GM19455 (cell line): ENCODE data around the gene ALPK1.
"Not testable (repeated sequence)": the region's sequence is repeated elsewhere in the genome, so short reads cannot be mapped to it uniquely, and the experiment has no call there.

Experiments used
- ATAC-seq: cut with Tn5 transposase; IDR thresholded peaks from one replicate; pipeline ENCODE4 v1.9.1; 2021; ENCODE audit not compliant: unreplicated experiment

The ALPK1 gene

GRCh38 chr4:112377594-112378242, 80.5 kb downstream of the ALPK1 start:
- ATAC-seq = no peak

GRCh38 chr4:112378243-112378620, 81.1 kb downstream of the ALPK1 start:
- ATAC-seq = no peak

GRCh38 chr4:112378858-112379257, 81.7 kb downstream of the ALPK1 start:
- no peak for ATAC-seq

GRCh38 chr4:112379306-112379705, 82.1 kb downstream of the ALPK1 start:
- no peak for ATAC-seq

GRCh38 chr4:112381996-112382692, 85.0 kb downstream of the ALPK1 start:
- ATAC-seq = no peak

GRCh38 chr4:112386071-112386470, 88.9 kb downstream of the ALPK1 start:
- no peak for ATAC-seq

- ATAC-seq = no peak
Measured at GRCh38 chr4:112402098-112402497, 104.9 kb downstream of the ALPK1 start.

DNA sequence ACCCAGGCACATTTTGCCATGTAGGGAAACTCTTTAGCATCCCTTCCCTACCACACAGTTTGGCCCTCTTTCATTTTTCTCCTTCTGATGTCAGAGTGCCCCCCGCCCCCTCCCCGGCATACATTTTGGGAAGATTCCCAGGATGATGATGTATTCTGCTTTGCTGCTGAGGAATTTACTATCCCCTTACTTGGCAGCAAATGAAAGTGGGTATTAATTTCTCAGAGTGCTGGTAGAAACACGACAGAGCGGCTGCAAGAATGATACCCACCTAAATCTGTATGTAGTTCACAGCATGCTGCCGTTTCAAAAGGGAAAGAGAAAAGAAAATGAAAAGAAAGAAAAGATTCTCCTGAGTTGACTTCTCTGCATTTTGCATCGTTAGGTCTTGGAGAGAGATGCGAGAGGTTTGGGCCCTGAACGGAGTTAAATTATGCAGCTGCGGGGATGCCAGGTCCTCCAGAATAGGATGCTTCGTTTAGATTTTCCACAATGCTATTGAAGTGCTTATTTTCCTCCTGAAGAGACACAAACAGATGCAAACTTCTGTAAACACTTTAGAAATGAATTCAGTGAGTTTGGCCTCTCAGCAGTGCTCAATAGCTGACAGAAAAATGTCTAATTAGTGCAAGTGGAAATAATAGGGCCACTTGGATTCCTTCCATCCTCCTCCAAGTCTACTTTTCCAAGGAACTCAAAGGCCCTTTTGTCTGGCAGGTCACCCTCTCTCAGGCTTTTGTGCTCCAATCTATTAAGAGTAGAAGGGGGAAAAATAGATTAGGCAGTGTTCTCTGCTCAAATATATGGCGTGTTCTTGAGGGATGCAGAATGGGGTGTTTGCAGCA, 106.2 kb downstream of the ALPK1 start:
- no peak for ATAC-seq

- no peak for ATAC-seq
Measured at GRCh38 chr4:112410364-112410763, 113.2 kb downstream of the ALPK1 start.

DNA sequence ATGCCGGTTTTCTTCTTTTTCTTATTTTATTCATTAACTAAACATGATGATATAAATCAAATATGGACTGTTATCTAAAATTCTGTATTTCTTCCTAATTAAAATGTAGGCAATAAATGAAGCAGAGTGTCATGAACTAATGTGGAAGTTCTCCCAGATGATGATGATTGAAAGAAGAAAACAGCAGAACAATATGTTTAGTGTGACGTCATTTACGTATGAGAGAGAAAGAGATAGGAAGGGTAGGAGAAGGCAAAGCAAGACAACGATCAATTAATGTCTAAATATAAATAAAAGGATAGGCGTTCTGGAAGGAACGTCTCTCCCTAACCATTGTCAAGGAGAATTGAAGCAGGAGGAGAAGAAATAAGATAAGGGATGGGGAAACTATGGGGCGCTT, 113.6 kb downstream of the ALPK1 start:
- ATAC-seq = no peak

- no peak for ATAC-seq
Measured at GRCh38 chr4:112411781-112412550, 114.8 kb downstream of the ALPK1 start.

DNA sequence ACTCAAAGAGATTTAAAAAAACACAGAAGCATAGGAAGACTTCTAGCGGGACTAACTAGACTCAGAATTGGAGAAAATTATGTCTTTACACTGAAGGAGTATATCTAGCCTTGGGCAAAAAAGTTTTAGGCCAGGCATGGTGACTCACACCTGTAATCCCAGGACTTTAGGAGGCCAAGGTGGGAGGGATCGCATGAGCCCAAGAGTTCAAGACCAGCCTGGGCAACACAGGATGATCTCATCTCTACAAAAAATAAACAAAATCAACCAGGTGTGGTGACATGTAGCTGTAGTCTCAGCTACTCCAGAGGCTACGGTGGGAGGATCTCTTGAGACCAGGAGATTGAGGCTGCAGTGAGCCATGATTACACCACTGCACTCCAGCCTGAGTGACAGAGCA, 119.3 kb downstream of the ALPK1 start:
- no peak for ATAC-seq

DNA sequence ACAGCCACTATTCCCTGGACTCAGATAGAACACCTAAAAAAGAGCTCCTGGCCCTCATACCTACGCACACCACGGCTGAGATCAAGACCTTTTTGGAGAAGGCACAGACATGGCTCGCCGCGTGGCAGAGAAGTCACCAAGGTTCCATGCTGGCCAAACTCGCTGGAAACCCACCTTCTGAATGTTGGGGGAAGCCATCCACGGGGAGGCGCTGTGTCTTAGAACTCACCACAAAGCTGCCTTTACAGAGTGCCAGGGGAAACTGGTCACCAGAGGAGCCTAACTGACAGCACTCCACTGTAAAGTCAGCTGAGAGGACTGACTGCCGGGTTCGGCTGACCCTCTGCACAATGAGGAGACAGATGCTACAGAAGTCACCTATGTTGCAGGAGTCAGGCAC, 120.9 kb downstream of the ALPK1 start:
- ATAC-seq = no peak

DNA sequence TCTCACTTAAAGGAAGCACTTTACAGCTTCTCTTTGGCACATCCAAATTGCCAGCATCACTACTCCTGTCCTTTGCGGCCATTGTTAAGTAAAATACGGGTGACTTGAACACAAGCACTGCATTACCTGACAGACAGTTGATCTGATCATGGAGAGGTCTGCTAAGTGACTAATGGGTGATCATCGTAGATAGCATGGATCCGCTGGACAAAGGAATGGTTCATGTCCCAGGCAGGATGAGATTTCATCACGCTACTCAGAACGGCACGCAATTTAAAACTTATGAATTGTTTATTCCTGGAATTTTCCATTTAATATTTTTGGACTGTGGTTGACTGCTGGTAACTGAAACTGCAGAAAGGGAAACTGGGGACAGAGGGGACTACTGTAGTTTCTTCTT, 124.7 kb downstream of the ALPK1 start:
- no peak for ATAC-seq

- ATAC-seq = no peak
Measured at GRCh38 chr4:112422644-112423043, 125.5 kb downstream of the ALPK1 start.

DNA sequence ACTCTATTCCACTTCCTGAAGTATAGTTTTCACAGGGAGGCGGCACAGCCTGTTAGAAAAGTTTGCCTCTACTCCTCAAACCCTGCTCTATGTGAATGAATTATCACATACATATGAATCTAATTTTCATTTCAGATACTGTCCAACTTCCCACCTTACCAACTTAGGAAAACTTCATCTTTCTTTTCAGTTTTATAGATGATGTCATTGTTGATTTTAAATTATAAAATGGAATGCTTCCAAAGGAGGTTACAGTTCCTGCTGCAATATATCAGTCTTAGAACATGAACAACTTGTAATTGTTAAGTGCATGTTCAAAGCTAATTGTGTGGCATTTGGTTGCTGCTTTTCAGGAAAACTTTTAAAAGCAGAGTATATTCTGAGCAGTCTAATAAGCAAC, 126.4 kb downstream of the ALPK1 start:
- no peak for ATAC-seq

- no peak for ATAC-seq
Measured at GRCh38 chr4:112425823-112426222, 128.7 kb downstream of the ALPK1 start.

GRCh38 chr4:112426416-112426815, 129.2 kb downstream of the ALPK1 start:
- no peak for ATAC-seq

GRCh38 chr4:112431158-112431557, 134.0 kb downstream of the ALPK1 start:
- no peak for ATAC-seq

DNA sequence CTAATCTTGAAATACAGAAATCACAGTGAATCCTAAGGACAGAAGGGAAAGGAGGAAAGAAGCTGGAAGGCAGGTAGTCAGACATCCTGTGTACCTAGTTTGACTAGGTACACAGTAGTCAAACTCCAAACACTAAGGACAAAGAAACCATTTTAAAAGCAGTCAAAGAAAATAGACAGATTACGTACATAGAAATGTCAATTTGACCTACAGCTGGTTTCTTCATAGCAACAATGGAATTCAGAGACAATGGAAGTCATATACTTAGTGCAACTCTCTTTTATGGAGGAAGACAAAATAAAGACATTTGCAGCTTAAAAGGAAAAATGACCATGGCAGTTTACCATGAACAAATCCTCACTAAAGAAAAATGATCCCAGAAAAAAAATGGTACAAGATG, 139.8 kb downstream of the ALPK1 start:
- ATAC-seq = no peak

GRCh38 chr4:112442226-112442625, 145.1 kb downstream of the ALPK1 start:
- not testable (repeated sequence) for ATAC-seq
